HG03175 (cell line): Measurements from ENCODE around the gene MYO1D.
"Not testable (repeated sequence)": the region's sequence is repeated elsewhere in the genome, so short reads cannot be mapped to it uniquely, and the experiment has no call there.

Experiments
- ATAC-seq: cut with Tn5 transposase; IDR thresholded peaks from one replicate; pipeline ENCODE4 v1.9.1; 2021; ENCODE audit warnings: mild to moderate bottlenecking, moderate library complexity; ENCODE audit not compliant: unreplicated experiment

Gene MYO1D

DNA sequence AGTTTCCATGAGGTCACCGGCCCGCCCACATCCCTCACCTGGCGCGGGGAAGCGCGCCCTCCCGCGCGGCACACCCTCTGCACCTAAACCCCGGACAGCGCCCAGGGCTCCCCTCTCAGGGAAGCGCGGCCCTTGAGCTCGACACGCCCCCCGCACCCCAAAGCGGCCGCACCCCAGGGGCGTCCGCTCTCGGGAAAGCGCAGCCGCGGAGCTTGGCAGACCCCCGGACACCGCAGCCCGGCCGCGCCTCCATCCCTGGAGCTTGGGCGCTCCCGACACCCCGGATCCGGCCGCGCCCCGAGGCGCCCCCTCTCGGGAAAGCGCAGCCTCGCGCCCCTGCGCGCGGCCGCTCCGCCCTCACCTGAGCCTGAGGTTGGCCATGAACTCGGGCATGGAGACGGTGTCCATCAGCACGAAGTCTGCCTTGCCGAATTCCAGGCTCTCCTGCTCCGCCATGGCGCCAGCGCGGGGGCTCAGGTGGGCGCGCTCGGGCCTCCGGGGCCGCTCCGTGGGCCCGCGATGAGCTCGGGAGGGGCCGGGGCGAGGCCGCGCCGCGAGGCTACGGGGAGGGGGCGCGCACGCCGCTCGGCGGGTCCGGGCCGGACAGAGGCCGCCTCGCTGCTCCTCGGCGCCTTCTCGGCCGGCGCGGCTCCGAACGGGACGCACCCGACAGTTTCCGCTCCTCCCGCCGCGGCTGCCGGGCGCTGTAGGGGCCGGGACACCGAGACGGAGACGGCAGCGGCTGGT, at the start of gene MYO1D:
Gene MYO1D, minus strand, starts transcription at position 708 of the 747 bp plus-strand sequence. Its CDS starts 252 bp downstream, at position 456.
- ATAC-seq: peak; percentile 57

DNA sequence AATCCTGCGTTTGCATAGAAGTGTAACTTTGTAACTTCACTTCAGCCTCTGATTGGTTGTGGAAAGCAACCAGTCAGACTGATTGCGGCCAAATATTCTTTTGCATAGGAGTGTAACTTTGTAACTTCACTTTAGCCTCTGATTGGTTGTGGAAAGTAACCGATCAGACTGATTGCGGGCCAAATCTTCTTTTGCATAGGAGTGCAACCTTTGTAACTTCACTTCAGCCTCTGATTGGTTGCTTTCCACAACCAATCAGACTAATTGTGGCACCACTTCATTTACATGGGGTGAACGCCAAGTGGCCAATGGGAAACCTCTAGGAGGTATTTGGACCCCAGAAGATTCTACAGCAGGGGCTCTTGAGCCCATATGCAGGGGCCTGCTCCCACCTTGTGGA, 49.3 kb upstream of the MYO1D start:
- ATAC-seq: no peak

DNA sequence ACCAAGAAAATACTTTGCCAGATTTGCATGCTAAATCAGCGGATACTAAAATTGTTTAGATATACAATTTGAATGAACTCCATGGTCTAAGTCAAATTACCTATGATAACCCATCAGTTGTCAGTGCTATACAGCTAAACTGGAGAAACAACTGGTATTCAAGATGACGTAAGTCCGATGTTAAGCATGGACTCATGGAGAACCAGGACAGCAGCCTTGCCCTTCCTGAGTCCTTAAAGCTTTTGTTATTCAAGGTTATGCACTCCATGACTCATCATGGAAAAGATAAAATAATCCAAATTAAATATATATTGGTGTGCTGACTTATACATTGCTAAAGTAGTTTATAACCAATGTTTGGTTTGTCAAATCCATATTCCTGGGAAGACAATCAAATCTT, 47.0 kb upstream of the MYO1D start:
- ATAC-seq: not testable (repeated sequence)

DNA sequence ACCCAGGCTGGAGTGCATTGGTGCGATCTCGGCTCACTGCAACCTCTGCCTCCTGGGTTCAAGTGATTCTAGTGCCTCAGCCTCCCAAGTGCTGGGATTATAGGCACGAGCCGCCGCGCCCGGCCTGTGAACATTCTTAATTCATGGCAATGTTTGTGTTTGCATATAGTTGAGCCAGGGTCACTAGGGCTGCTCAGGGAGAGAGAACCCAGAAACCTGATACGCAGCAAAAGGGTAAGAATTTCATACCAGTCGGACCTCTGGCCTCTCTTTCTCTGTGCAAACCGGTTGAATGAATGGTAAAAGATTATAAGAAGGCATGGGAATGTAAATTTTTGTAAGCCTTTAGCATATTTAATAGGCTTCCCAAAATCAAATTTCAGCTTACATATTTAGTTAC, 44.1 kb upstream of the MYO1D start:
- no peak for ATAC-seq

DNA sequence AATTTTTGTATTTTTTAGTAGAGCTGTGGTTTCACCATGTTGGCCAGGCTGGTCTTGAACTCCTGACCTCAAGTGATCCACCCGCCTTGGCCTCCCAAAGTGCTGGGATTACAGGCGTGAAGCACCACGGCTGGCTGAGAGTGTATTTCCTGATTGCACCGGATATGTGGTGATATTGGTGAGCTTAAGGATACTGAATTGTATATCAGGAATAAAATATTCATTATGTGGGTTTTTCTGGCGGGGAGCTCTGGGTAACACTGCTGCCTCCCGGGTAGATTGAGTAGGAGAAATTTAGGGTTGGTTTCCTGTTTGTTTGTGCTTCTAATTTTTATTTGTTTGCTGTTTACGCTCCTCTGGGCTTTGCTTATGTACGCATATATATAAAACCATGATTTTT, 43.4 kb upstream of the MYO1D start:
- no peak for ATAC-seq

DNA sequence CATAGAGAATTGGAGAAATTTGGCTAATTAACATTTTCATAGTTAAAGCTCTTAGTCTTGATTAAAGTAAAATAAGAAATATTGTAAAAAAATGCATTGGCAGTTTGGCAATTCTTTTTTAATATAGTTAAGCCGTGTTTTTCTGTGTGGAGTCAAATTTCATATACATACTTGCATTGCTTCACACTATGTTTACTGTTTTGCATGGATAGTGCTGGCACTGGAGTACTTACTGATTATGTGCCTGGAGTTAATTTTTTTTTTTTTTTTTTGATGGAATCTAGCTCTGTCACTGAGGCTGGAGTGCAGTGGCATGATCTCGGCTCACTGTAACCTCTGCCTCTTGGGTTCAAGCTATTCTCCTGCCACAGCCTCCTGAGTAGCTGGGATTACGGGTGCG, 43.0 kb upstream of the MYO1D start:
- not testable (repeated sequence) for ATAC-seq

DNA sequence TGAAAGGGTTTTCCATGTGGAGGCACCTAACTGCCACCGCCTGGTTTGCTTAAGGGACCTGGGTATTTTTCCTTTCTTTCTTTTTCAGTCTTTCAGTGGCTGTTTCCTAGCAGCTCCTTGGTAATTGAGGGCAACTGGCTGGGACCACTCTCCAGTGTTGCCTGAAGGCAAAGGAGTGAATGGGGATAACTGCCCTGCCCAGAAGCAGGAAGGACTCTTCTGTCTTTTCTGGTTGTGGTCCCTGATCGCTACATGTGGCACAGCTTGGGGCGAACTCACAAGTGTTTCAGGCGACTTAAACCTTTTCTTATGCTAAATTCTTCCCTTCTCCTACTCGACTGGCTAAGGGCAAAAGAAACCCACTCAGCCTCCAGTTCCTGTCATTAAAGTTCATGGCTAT, 40.9 kb upstream of the MYO1D start:
- ATAC-seq: no peak

DNA sequence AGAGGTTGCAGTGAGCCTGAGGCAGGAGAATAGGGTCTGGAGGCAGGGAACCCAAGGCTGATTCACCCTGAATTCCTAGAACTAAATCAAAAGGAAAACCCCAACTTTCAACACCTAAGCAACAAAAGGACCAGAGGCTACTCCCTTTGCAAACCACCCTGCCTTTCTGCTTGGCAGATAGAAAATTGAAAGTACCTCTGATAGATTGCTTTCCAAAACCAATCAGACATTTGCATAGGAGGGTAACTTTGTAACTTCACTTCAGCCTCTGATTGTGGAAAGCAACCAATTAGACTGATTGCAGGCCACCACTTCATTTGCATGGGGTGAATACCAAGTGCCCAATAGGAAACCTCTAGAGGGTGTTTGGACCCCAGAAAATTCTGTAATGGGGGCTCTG, 40.2 kb upstream of the MYO1D start:
- ATAC-seq: no peak

DNA sequence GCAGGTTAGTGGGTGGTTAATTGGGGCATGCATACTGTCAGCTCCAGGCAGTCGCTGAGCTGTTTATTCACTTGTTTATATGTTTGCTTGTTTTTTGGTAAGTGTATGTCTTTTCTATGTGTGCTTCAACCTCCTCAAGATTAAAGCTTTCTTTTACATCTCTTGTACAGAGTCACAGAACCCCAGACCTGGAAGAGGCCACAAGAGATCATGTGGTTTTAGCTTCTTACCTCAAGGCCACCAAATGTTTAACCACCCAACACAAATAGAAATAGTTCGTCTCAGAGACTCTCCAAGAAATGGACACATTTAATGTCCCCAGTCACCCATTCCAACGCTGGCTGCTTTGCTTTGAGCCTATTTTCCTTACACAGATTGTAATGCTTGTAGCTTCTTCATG, 39.2 kb upstream of the MYO1D start:
- ATAC-seq: no peak

DNA sequence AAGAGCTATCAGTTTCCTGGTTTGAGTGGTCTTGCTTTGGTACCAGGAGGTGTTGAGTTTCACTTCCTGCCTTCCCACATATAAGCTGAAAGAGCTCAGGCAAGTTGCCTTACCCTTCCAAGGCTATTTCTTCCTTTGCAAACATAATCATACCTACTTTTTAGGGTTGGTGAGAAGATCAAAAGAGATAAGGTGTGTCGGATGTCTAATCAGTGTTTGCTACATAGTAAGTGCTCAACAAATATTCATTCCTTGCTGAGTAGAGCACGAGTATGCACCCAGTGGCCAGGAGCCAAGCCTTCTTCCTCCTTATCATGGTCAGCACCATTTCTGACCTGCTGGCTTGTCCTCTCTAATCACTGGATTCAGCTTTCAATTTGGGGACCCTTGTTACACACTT, 38.3 kb upstream of the MYO1D start:
- ATAC-seq: no peak

DNA sequence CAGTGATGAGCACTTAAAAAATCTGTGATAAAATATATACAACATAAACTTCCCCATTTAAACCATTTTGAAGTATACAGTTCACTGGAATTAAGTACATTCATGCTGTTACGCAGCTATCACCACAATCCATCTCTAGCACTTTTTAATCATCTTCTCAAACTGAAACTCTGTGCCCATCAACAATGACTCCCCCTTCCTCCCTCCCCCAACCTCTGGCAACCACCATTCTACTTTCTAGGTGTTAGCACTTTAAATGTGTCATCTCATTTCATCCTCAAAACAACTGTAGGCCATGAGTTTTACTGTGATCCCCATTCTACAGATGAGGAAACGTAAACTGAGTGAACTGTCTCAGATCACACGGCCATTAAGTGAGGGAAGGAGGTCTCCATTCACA, 37.3 kb upstream of the MYO1D start:
- no peak for ATAC-seq

DNA sequence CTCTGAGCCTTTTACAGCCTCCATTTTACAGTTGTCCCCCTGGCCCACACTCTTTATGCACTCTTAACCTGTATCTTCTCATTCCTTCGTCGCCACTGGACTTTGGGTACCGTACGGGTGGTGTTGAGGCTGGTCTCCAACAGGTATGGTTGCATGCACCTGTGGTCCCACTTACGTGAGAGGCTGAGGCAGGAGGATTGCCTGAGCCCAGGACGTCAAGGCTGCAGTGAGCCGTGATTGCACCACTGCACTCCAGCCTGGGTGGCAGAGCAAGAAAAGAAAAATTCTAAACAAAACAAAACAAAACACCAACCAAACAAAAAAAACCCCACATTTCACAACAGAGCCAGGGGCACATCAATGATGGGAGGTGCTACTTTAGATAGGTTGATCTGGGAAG, 36.7 kb upstream of the MYO1D start:
- ATAC-seq: no peak

DNA sequence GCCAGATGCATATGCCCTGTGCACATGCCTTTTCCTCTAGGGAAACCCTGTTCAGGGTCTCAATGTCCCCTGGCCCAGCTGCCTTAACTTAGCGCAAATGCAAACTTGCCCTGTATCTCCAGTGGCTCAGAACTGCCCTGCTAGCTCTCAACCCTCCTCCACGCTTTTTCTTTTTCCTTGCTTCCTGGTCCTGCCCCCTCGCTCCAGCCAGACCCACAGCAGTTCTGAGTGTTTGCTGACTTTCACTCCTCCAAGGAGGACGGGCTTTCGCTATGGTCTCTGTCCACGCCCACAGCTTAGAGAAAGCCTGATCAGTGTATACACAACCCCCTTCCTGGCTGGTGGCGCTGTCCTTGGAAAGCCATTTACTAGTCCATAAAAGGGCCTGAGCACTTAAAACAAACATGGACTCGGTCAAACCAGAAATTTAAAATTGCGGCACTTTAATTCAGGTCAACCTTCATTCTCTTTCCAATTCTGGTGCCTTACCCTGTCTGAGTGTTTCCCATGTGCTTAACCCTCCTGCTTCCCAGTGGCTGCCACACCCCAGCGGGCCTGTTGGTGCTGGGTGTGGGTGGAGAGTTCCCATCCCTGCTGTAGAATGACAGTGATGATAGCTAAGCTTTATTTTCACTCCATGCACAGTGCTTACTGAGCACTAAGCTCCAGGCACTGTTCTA, 35.4 kb upstream of the MYO1D start:
- no peak for ATAC-seq

DNA sequence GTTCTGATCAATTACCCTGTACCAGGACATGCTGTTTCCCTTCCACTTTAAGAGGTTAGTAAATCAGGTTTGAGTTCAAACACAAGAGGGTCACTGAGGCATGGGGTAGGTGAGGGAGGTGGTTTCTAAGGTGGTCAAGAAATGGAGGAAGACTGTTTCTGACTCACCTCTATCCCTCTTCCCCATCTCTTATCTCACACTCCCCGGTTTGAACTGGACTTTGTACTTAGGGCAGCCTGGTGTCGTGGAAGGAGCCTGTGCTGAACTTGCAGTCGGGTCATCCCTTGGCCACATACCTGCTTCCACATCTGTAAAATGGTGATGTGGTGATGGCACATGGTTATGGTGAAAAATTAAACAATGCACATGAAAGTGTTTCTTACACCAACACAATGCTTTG, 33.8 kb upstream of the MYO1D start:
- no peak for ATAC-seq

DNA sequence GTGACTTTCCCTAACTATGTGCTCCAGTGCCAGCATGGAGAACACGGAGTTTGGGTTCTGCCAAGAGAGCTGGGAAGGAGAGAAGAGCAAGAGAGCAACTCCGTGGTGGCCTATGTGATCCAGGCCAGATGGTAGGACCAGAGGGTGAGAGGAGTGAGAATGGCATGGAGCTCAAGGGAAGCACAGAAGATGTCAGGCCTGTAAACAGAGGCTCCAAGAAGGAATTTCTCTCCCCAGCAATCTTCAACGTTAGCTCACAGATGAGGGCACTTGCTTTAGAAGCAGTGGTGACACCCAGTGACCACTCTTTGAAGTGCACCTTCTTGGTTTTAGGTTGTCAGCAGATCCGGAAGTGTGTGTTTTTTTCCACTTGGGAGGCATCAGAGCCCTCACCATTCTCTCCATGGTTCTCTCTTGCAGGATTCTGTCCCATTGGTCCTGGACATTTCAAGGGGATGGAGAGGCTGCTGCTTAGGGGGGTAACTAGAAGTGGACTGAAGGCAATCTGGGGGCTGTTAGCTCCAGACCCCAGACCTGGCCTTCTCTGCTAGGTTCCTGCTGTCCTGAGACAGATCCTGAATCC, 33.0 kb upstream of the MYO1D start:
- ATAC-seq: peak; percentile 81

DNA sequence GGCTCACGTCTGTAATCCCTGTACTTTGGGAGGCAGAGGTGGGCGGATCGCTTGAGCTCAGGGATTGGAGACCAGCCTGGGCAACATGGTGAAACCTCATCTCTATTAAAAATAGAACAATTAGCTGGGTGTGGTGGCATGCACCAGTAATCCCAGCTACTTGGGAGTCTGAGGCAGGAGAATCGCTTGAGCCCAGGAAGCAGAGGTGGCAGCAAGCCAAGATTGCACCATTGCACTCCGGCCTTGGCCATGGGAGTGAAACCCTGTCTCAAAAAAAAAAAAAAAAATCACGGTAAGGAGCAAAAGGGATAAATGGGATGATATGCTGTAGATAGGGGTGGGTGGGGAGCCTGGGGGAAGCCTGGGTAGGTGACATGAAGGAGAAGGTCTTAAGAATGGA, 30.7 kb upstream of the MYO1D start:
- ATAC-seq: no peak

DNA sequence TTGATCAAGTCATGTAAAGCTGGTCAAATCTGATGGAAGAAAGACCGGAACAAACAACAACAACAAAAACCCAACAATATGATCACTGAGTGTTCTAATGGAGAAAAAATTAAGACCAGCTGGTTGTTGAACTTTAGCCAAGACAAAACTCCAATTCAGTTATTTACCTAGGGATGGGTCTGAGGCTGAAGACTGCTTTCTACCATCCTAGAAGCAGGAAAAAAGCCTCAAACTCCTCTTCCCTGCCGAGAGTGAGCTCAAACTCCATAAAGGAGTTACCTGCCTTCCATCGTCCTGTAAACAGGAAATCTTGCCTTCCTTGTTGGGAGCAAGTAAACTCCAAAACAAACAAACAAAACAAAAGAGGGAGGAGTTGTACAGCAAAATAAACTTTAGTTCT, 28.0 kb upstream of the MYO1D start:
- ATAC-seq: no peak

DNA sequence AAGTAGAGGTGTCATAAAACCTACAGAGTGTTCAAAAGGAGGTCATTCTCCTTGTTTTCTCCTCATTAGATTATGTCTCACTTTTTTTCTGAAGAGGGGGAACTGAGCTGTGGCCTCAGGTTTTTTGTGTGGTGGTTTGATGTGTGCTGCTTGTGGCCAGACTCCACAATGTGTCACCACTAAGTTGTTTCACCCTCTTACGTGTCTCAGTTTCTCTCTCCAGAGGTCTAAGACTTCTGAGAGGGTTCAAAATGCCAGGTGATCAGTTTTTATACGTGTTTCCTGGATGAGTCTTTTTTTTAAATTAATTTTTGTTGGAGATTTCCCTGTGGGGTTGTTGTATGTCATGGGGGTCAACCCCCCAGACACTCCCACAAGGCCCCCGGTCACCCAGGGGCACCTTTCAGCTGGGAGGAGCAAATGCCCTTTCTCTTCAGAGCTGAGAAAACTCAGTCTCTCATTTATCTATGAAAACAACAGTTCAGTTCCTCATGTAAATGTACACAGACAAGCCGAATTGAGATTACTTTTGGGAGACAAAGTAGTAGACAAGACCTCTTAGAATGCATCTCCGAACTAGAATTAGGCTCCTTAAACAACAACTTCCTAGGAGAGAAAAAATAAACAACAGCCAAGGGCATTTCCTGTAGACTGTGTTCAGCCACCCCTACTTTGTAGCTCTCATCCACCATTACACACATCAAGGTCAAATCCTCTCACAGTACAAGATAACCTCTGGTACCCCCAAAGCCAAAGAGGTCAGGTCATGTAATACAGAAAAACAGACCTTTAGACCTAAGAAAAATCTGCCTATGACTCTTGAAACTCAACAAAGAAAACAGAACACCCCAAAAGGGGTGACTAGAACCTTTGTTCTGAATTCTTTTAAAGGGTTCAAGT, 27.1 kb upstream of the MYO1D start:
- no peak for ATAC-seq

DNA sequence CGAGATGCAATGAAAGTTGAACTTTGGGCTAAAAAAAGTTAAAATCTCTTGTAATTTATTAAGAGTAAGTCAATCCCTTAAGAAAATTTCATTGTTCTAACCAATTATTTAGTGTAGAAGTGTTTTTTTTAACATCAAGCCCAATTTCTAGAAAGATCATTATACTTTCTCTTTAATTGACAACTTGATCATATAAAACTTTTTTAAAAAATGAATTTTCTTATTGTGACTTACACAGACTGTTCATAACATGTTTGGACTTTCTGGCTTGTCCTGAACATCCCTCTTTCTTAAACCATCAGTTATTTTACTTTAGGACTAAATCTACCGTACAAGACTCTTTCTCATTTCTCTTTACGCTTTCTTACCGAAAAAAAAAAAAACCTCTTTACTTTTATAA, 24.8 kb upstream of the MYO1D start:
- ATAC-seq: no peak

DNA sequence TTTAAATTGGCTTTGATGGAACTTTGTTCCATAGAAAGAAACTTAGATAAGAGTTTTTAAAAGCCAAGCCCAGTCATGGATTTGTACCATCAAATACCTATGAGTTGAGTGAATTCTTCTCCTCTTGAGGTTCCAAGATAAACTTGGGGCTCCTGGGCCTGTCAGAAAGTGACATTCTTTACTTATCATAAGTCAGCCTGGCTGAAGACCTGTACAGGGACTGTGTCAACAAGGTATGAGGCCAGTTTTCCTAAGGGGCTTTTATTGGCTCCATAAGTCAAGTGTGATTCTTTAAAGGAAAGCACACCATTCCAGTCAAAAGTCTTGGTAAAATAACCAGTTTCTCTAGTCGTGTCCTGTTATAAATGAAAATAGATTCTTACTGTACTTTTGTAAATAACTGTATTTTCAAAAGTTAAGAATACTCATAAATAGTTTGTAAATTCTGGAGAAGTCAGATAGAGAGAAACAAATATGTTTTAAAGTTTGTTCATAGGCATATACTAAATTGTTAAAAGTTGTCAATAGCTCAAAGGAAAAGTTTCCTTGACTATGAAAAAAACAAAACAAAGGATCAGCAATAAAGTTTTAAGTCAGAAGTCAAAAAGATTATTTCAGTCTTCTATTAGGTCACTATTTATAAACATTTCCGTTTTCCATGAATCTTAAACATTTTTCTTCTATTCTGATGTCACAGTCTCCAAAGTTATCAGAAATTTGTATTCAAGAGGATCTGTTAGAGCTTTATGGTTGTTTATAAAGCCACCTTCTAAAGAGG, 22.5 kb upstream of the MYO1D start:
- no peak for ATAC-seq
